ENCODE measurements around the gene MVB12B.

GRCh38 chr9:126452106-126452505, 125.5 kb downstream of the MVB12B start:
- TF ChIP-seq CTCF (IDR thresholded peaks at IDR 0.05) (no peak), FOXJ3 (CRISPR knock-in tag; IDR thresholded peaks at IDR 0.05; ENCODE audit: borderline replicate concordance) (no peak), TEAD4 (CRISPR knock-in tag; IDR thresholded peaks at IDR 0.05) (no peak), MAX (CRISPR knock-in tag; IDR thresholded peaks at IDR 0.05) (no peak), RELA (CRISPR knock-in tag; IDR thresholded peaks at IDR 0.05; ENCODE audit: borderline replicate concordance) (no peak), ETV6 (CRISPR knock-in tag; IDR thresholded peaks at IDR 0.05) (no peak), IRF2 (CRISPR knock-in tag; IDR thresholded peaks at IDR 0.05; ENCODE audit: borderline replicate concordance, low read depth) (no peak)

Measured in WTC11 (cell line).